T-helper 1 cell (primary cell): ENCODE measurements around the gene SUSD4.

ENCODE experiments used
- DNase-seq, 5 donors: peaks; one replicate each; pipeline ENCODE4 v3.0.0-alpha.2; 2012 to 2020

The SUSD4 gene

GRCh38 chr1:223227486-223228196 lies 136.3 kb downstream of the SUSD4 start:
- no peak for DNase-seq

- no peak for DNase-seq
Measured at GRCh38 chr1:223227031-223227430, 136.9 kb downstream of the SUSD4 start.

- DNase-seq, result no peak
Measured at GRCh38 chr1:223226271-223226670, 137.7 kb downstream of the SUSD4 start.

GRCh38 chr1:223225481-223225880 lies 138.5 kb downstream of the SUSD4 start:
- DNase-seq, result no peak

GRCh38 chr1:223225061-223225460 lies 138.9 kb downstream of the SUSD4 start:
- DNase-seq, result no peak

GRCh38 chr1:223224465-223224864 lies 139.5 kb downstream of the SUSD4 start:
- DNase-seq, result no peak

GRCh38 chr1:223223091-223223995 lies 140.6 kb downstream of the SUSD4 start:
- DNase-seq, result no peak

- no peak for DNase-seq
Measured at GRCh38 chr1:223222377-223222776, 141.6 kb downstream of the SUSD4 start.

GRCh38 chr1:223221686-223222085 lies 142.3 kb downstream of the SUSD4 start:
- DNase-seq, result no peak

- no peak for DNase-seq
Measured at GRCh38 chr1:223219846-223220610, 143.9 kb downstream of the SUSD4 start.

- DNase-seq, result no peak
Measured at GRCh38 chr1:223219318-223219635, 144.7 kb downstream of the SUSD4 start.

- DNase-seq, result no peak
Measured at GRCh38 chr1:223217781-223218180, 146.2 kb downstream of the SUSD4 start.

GRCh38 chr1:223216531-223217205 lies 147.3 kb downstream of the SUSD4 start:
- no peak for DNase-seq

GRCh38 chr1:223216074-223216473 lies 147.9 kb downstream of the SUSD4 start:
- DNase-seq, result no peak

- DNase-seq, result no peak
Measured at GRCh38 chr1:223215026-223215425, 148.9 kb downstream of the SUSD4 start.

GRCh38 chr1:223214261-223214807 lies 149.6 kb downstream of the SUSD4 start:
- DNase-seq, result no peak

GRCh38 chr1:223212441-223212840 lies 151.5 kb downstream of the SUSD4 start:
- DNase-seq, result no peak

GRCh38 chr1:223211323-223211985 lies 152.5 kb downstream of the SUSD4 start:
- no peak for DNase-seq

GRCh38 chr1:223210788-223211120 lies 153.2 kb downstream of the SUSD4 start:
- no peak for DNase-seq

- DNase-seq, result no peak
Measured at GRCh38 chr1:223209992-223210787, 153.8 kb downstream of the SUSD4 start.

- no peak for DNase-seq
Measured at GRCh38 chr1:223209293-223209898, 154.6 kb downstream of the SUSD4 start.
